T-helper 1 cell treated with Interleukin-12 subunit alpha and Interleukin-12 subunit beta and Interleukin-4 antibody, amounts not matched to agents 30 μg/mL and 1 μg/mL, for 36 hours (primary cell): ENCODE results near the gene POU2F3.
"Not testable (repeated sequence)": the region's sequence is repeated elsewhere in the genome, so short reads cannot be mapped to it uniquely, and the experiment has no call there.

Source experiments
- H3K27ac Mint-ChIP-seq: one replicate; pipeline ENCODE4 v1.8.0; 2021; ENCODE audit warnings: mild to moderate bottlenecking, mixed read lengths
- H3K27me3 Mint-ChIP-seq: one replicate; pipeline ENCODE4 v1.8.0; 2021; ENCODE audit warnings: low read depth, mixed read lengths
- H3K36me3 Mint-ChIP-seq: one replicate; pipeline ENCODE4 v1.8.0; 2021; ENCODE audit warnings: low read depth, mixed read lengths
- H3K4me1 Mint-ChIP-seq: one replicate; pipeline ENCODE4 v1.8.0; 2021; ENCODE audit warnings: low read depth, mixed read lengths
- H3K4me3 Mint-ChIP-seq: one replicate; pipeline ENCODE4 v1.8.0; 2021; ENCODE audit warnings: mild to moderate bottlenecking, moderate library complexity, mixed read lengths
- H3K9me3 Mint-ChIP-seq: one replicate; pipeline ENCODE4 v1.8.0; 2021; ENCODE audit warnings: mixed read lengths

POU2F3 gene

GRCh38 chr11:120244476-120245365, 4.8 kb downstream of the POU2F3 start:
- peaks cover 58% of the 10 kb centered on the region for H3K4me1 Mint-ChIP-seq
- H3K27me3 Mint-ChIP-seq: peaks cover 64% of the 10 kb centered on the region
- peak overlapping the region; percentile 62 for H3K4me3 Mint-ChIP-seq
- H3K9me3 Mint-ChIP-seq: no peaks in the 10 kb centered on the region
- peaks cover 3% of the 10 kb centered on the region for H3K36me3 Mint-ChIP-seq
- peak overlapping the region; percentile 72 for H3K27ac Mint-ChIP-seq

DNA sequence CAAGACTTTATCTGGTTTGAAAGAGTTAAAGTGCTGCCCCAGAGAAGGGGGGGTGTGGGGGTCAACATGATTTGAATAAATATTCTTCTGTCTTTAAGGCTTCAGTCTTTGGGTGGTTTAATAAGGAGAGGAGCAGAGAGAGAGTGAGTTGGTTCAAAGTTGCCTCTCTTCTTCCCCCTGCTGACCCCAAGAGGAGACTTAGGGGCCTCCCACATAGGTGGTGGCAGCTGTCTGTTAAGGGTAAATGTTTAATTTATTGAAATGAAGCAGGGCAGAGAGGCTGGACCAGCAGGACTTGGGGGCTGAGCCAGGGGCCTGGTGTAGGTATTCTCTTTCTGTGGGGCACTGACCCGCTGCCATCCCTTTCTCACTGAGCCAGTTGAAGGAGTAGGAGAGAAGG, 5.5 kb downstream of the POU2F3 start:
- Mint-ChIP-seq H3K36me3 (peaks cover 3% of the 10 kb centered on the region), H3K4me1 (peaks cover 61% of the 10 kb centered on the region), H3K4me3 (no peak overlapping the region), H3K27ac (peak overlapping the region; percentile 72), H3K27me3 (peaks cover 66% of the 10 kb centered on the region), H3K9me3 (no peaks in the 10 kb centered on the region)

- H3K27ac Mint-ChIP-seq: peak overlapping the region; percentile 74
- peak overlapping the region; percentile 76 for H3K4me3 Mint-ChIP-seq
- peaks cover 58% of the 10 kb centered on the region for H3K27me3 Mint-ChIP-seq
- H3K4me1 Mint-ChIP-seq: peaks cover 57% of the 10 kb centered on the region
- H3K36me3 Mint-ChIP-seq: no peaks in the 10 kb centered on the region
- no peaks in the 10 kb centered on the region for H3K9me3 Mint-ChIP-seq
Measured at GRCh38 chr11:120248551-120249278, 8.8 kb downstream of the POU2F3 start.

DNA sequence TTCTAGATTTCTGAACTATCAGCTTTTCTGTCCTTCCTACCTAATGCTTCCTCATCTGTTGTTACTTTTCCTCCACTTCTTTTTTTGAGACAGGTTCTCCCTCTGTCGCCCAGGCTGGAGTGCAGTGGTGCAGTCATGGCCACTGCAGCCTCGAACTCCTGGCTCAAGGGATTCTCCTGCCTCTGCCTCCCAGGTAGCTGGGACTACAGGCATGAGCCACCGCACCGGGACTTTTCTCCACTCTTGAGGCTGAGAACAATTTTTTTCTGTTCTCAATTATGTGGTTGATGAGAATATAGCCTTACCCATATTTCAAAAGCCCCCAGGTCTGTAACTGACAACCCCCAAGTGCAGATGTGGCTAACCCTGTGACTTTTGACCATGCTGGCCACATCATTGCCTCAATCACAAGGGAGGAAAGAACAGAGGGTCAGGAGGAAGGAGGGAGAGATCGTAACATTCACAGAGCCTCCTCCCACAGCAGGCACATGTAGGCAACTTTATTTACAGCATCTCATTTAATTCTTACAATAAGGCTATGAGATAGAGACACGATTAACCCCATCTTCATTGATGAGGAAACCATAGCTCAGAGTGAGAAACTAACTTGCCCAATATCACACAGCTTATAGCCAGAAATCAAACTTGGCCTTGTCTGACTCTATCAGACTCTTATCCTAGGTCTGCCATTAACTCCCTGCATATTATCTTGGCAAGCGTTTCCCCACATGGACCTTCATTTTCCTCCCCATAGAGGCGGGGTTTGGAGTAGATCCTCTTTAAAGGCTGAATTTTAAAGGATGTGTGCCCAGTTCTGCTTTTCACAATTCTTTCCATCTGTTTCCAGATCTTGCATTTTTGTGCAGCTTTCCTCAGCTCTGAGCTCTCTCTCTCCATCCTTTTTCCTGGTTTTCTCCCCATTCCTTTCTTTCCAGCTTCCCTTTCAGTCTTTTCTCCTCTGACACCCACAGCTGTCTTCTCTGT, 9.6 kb downstream of the POU2F3 start:
- no peaks in the 10 kb centered on the region for H3K36me3 Mint-ChIP-seq
- H3K27me3 Mint-ChIP-seq: peaks cover 58% of the 10 kb centered on the region
- no peaks in the 10 kb centered on the region for H3K9me3 Mint-ChIP-seq
- H3K4me1 Mint-ChIP-seq: peaks cover 50% of the 10 kb centered on the region
- peak overlapping the region; percentile 76 for H3K4me3 Mint-ChIP-seq
- peak overlapping the region; percentile 74 for H3K27ac Mint-ChIP-seq

GRCh38 chr11:120253377-120253776, 13.4 kb downstream of the POU2F3 start:
- Mint-ChIP-seq H3K27me3 (peaks cover 70% of the 10 kb centered on the region), H3K4me1 (peaks cover 19% of the 10 kb centered on the region)
- not testable (repeated sequence) for H3K27ac Mint-ChIP-seq, H3K36me3 Mint-ChIP-seq, H3K4me3 Mint-ChIP-seq, H3K9me3 Mint-ChIP-seq

DNA sequence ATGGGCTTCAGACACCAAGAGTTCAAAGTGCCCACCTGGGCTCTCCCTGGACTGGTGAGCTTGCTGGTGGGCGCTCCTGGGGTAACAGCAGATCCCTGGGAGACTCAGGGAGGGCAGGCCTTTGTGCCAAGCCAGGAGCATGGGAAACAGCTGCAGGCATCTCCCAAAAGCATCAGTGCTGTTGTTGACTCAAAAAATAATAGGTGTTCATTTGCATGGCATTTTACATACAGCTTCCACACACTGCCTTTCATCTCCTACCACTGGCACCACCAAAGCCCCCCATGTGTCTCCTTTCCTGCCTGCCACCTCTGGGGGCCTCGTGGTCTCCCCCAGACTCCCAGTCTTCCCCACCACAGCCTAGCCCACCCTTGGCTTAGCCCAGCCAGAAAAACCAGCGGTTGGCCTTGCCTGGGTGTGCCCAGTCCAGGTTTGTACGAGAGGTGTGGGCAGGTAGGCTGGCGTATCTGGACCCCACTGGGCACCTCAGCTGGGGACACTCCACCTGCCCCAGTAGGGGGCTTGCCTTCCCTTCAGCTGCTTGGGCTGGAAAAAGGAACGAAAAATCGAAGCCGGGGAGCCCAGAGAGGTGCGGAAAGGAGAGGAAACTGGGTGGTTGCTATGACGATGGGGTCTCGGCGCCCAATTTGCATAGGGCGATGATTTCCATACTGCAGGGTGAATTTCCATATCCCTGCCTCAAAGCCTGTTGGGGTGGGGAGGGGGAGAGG, 15.0 kb downstream of the POU2F3 start:
- peaks cover 5% of the 10 kb centered on the region for H3K4me1 Mint-ChIP-seq
- H3K4me3 Mint-ChIP-seq: no peak overlapping the region
- peaks cover 80% of the 10 kb centered on the region for H3K27me3 Mint-ChIP-seq
- H3K27ac Mint-ChIP-seq: no peak overlapping the region
- no peaks in the 10 kb centered on the region for H3K36me3 Mint-ChIP-seq
- no peaks in the 10 kb centered on the region for H3K9me3 Mint-ChIP-seq

- Mint-ChIP-seq H3K4me3 (no peak overlapping the region), H3K4me1 (peaks cover 2% of the 10 kb centered on the region), H3K36me3 (no peaks in the 10 kb centered on the region), H3K27me3 (peaks cover 76% of the 10 kb centered on the region), H3K9me3 (no peaks in the 10 kb centered on the region), H3K27ac (no peak overlapping the region)
Measured at GRCh38 chr11:120255519-120255866, 15.6 kb downstream of the POU2F3 start.

- Mint-ChIP-seq H3K36me3 (no peaks in the 10 kb centered on the region), H3K4me3 (no peak overlapping the region), H3K4me1 (peaks cover 2% of the 10 kb centered on the region), H3K27me3 (peaks cover 80% of the 10 kb centered on the region), H3K27ac (no peak overlapping the region), H3K9me3 (no peaks in the 10 kb centered on the region)
Measured at GRCh38 chr11:120256178-120256577, 16.2 kb downstream of the POU2F3 start.

- peaks cover 80% of the 10 kb centered on the region for H3K27me3 Mint-ChIP-seq
- no peak overlapping the region for H3K27ac Mint-ChIP-seq
- no peak overlapping the region for H3K4me3 Mint-ChIP-seq
- H3K9me3 Mint-ChIP-seq: no peaks in the 10 kb centered on the region
- H3K36me3 Mint-ChIP-seq: no peaks in the 10 kb centered on the region
- peaks cover 2% of the 10 kb centered on the region for H3K4me1 Mint-ChIP-seq
Measured at GRCh38 chr11:120256779-120257178, 16.8 kb downstream of the POU2F3 start.

GRCh38 chr11:120257346-120257745, 17.4 kb downstream of the POU2F3 start:
- peaks cover 2% of the 10 kb centered on the region for H3K4me1 Mint-ChIP-seq
- H3K9me3 Mint-ChIP-seq: no peaks in the 10 kb centered on the region
- H3K36me3 Mint-ChIP-seq: no peaks in the 10 kb centered on the region
- H3K27me3 Mint-ChIP-seq: peaks cover 74% of the 10 kb centered on the region
- H3K4me3 Mint-ChIP-seq: no peak overlapping the region
- H3K27ac Mint-ChIP-seq: no peak overlapping the region

DNA sequence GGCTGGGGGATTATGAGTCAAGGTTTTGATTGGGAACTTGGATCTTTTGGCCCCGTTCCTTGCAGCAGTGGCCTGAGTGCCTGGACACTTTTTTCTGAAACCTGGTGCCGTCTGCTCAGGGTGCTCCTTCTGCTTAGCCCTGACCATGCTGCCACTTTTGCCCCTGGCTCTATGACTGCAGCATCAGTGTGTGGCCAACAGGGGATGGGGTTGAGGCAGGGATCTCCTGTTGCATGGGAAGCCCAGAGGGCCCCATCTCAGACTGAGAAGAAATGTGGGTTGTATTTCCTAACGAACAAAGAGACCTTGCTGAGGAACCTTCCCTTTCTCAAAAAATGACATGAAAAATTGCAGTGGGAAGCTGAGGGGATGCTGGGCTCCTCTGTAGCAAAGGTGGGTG, 18.7 kb downstream of the POU2F3 start:
- Mint-ChIP-seq H3K4me1 (peaks cover 2% of the 10 kb centered on the region), H3K27me3 (peaks cover 75% of the 10 kb centered on the region), H3K27ac (no peak overlapping the region), H3K36me3 (no peaks in the 10 kb centered on the region), H3K9me3 (no peaks in the 10 kb centered on the region), H3K4me3 (no peak overlapping the region)

DNA sequence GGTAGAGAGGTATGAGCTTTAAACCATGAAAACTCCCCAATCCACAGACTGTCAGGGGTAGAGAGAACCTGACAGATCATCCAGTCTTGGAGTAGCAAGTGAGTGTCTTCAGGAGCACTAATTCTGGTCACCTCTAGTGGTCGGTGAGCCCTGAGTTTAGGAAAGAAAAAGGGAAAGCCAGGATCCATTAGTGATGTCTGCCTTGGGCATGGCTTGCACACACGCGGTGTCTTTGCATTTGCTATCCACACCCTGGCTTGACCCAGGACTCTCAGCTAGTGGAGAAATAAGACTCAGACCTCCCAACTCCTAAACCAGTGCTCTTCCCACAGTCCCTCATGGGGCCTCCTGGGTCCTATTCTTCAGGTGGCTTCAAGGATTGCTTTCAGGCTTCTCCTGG, 19.3 kb downstream of the POU2F3 start:
- Mint-ChIP-seq H3K4me3 (no peak overlapping the region), H3K27ac (no peak overlapping the region), H3K4me1 (peaks cover 2% of the 10 kb centered on the region), H3K36me3 (no peaks in the 10 kb centered on the region), H3K27me3 (peaks cover 73% of the 10 kb centered on the region), H3K9me3 (no peaks in the 10 kb centered on the region)

GRCh38 chr11:120259988-120260565, 20.1 kb downstream of the POU2F3 start:
- Mint-ChIP-seq H3K27ac (no peak overlapping the region), H3K4me3 (no peak overlapping the region), H3K4me1 (peaks cover 2% of the 10 kb centered on the region), H3K27me3 (peaks cover 71% of the 10 kb centered on the region), H3K9me3 (no peaks in the 10 kb centered on the region), H3K36me3 (no peaks in the 10 kb centered on the region)
